HEK293 (cell line): Measurements from ENCODE around the gene CATSPER1.

Experiments
- CTCF ChIP-seq: fragments of 450-650 bp; formaldehyde crosslinking; IDR thresholded peaks from 2 replicates; pipeline ENCODE4 v1.5.1; 2016; ENCODE audit warnings: missing biosample characterization, missing genetic modification characterization
- REST ChIP-seq: fragments of 450-650 bp; formaldehyde crosslinking; IDR thresholded peaks from 2 replicates; pipeline ENCODE4 v1.5.1; 2016; ENCODE audit warnings: missing biosample characterization, missing genetic modification characterization
- TCF7L2 ChIP-seq: IDR thresholded peaks from 2 replicates; pipeline ENCODE4 v1.6.1; 2011; ENCODE audit warnings: low read depth, mild to moderate bottlenecking, inconsistent platforms, low read length, moderate library complexity, borderline replicate concordance
- ZNF138 ChIP-seq: fragments of 450-650 bp; formaldehyde crosslinking; IDR thresholded peaks from 2 replicates; pipeline ENCODE4 v1.5.1; 2016; ENCODE audit warnings: missing biosample characterization, missing genetic modification characterization, borderline replicate concordance
- ZNF140 ChIP-seq: fragments of 450-650 bp; formaldehyde crosslinking; IDR thresholded peaks from 2 replicates; pipeline ENCODE4 v1.5.1; 2016; ENCODE audit warnings: missing biosample characterization, missing genetic modification characterization
- ZNF184 ChIP-seq: fragments of 450-650 bp; IDR thresholded peaks from 2 replicates; pipeline ENCODE4 v1.5.1; 2018; ENCODE audit warnings: missing biosample characterization, mild to moderate bottlenecking, missing genetic modification characterization
- TF ChIP-seq, protein P1 (sequence below): sonication (generic); formaldehyde crosslinking; IDR thresholded peaks from 2 replicates; pipeline ENCODE4 v1.8.1; 2022; ENCODE audit warnings: mild to moderate bottlenecking, moderate library complexity, missing genetic modification reagents

- no peak for TF ChIP-seq ZNF138 (tag by site-specific recombination)
- TF ChIP-seq CTCF, result no peak
- TF ChIP-seq, protein P1, sequence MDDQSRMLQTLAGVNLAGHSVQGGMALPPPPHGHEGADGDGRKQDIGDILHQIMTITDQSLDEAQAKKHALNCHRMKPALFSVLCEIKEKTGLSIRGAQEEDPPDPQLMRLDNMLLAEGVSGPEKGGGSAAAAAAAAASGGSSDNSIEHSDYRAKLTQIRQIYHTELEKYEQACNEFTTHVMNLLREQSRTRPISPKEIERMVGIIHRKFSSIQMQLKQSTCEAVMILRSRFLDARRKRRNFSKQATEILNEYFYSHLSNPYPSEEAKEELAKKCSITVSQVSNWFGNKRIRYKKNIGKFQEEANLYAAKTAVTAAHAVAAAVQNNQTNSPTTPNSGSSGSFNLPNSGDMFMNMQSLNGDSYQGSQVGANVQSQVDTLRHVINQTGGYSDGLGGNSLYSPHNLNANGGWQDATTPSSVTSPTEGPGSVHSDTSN (CRISPR knock-in tag), result no peak
- TF ChIP-seq REST, result no peak
- TF ChIP-seq TCF7L2, result no peak
- no peak for TF ChIP-seq ZNF184 (tag by site-specific recombination)
- TF ChIP-seq ZNF140 (tag by site-specific recombination), result no peak
Measured at GRCh38 chr11:66004186-66004585, 22.1 kb downstream of the CATSPER1 start.
